GM19324 (cell line): ENCODE results near the gene GADL1.

ENCODE experiments used
- ATAC-seq: cut with Tn5 transposase; IDR thresholded peaks from one replicate; pipeline ENCODE4 v1.9.1; 2021; ENCODE audit warnings: mild to moderate bottlenecking, moderate library complexity; ENCODE audit not compliant: unreplicated experiment, low FRiP score

Gene GADL1

DNA sequence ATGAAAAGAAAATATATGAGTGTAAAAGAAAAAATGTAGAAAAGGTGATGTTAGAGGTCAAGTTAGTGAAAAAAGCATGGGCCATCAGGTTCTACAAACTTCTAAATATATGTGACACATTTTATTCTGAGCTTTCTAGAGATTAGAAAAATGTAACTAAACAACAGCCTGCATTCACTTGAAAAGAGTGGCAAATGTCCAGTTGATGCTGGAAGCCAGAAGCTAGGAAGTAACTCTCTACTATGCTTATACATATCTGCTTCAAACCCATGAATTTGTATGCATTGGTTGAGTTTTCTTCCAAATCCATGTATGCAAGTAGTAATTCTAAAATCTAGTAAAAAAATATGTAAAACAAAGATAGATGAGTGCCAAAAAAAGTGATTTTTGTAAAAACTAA, 164.5 kb downstream of the GADL1 start:
- ATAC-seq: no peak

DNA sequence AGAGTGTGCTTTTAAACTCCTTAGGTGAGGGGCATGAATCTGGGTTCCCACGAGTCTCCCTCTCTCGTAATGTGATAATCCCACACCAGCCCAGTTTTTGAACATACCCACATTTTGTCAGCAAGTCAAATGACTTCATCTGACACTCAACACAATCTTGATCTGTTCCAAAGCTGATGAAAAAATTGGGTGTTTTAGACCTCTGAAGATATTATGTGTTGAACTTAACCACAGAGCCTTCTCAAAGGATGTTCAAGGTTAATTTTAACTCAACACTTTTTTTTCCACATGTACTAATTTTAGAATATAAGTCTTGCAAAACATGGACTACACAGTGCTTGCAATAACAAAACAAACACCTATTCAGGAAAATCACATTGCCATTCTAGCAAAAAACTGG, 164.9 kb downstream of the GADL1 start:
- ATAC-seq: no peak

DNA sequence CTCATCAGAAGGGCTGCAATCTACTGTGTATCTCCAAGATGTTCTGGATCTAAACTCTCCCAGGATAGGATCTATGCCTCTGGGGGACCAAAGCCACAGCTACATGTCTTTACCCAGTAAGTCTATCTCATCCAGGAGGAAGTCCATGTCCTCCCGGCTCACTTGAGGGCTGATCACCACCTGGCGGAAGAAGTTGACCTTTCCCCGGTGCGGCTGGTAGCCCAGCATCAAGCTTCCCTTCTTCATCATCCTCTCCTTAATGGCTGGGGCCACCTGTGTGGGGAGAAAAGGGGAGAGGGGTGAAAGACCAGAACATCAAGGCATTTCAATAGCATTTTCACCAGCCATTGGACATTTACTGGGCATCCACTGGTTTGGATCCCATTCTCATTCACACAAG, 166.3 kb downstream of the GADL1 start:
- no peak for ATAC-seq

DNA sequence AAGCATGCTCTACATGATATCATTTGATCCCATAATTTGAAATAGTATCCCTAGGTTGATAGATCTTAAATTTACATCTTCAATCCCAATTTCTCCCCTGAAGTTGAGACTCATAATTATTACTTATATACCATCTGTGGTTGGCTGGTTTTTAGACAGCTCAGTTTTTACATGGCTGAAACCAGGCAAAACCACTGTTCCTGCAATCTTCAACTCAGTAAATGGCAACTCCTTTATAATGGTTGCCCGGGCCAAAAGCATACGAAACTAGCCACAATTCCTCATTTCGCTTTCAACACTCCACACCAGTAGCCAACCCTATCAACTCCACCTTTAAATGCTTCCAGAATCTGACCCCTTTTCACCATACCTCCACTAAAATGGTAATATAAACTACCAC, 169.6 kb downstream of the GADL1 start:
- no peak for ATAC-seq

DNA sequence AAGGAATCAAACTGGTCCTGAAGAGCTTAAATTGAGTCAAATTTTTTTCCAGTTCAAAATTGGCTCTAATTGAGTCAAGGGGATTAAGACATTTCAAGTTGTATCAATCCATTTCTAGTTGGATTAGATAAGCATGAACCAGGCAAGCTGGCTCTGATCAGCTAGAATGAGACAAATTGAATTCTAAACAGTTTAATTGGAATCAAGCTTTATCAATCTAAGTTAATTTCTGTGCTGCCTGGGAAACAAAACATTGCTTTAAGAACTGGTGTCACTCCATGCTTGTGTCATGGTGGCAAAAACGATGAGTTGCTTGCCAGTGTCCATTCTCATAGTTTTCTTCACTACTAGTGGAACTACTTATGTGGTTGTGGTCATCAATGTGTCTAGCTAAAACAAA, 171.2 kb downstream of the GADL1 start:
- no peak for ATAC-seq

DNA sequence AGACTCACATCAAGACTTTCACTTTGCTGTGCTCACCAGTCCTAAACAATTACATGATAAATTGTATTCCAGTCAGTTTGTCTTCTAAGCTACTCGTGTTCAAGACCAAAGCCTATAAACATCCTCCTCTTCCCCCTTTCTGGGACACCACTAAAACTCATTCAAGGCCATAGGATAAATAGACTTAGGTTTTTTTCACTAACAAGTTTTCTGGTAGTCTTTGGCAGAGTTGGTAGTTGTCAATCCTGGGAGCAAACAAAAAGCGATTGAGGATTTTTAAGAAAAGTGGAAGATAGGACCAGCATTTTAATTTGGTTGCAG, 173.2 kb downstream of the GADL1 start:
- no peak for ATAC-seq

DNA sequence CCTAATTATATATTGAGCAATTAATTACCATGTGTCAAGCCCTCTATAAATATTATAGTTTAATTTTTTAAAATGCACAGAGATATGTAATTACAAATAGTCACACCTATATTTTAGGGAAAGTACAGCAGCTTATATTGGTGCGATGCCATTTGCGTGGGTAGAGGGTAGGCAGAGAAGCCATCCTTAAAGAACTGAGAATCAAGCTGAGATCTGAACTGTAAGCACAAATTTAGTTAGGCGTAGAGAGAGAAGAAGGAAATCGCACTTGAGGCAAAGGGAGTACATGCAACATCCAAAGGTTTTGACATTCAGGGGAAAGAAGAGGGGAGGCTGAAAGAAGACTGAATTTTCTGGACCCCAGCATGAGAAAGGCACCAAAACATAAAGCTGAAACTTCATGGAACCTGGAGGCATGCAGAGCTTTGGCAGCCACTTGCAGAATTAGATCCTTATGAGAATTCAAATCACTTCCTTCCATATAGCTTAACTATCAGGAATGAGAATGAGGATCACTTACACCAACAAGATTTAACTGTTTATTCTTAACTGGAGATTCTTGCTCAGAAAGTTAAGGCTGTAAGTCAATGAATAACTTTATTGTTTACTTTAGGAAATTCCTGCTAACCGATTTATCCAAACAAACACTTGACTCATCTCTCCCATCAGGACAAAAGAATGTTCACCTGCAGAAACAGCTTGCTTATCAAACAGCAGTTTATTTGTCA, 173.7 kb downstream of the GADL1 start:
- no peak for ATAC-seq

DNA sequence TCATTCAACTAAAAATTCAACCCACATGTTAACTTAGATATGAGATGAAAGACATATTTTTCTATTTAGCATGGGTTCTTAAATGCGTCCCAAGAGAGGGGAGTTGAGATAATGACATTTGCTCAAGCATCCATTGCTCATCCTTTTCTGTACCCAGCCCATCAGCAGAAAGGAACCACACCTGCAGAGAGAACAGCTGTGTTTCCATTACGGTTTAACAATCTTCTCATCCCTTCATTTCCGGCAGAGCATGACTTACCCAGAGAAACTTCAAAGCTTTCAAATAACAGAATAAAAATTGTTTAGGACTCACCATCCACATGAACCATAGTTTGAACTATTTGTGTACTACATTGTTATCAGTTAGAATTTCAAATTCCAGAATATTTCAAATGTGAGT, 174.9 kb downstream of the GADL1 start:
- ATAC-seq: no peak

DNA sequence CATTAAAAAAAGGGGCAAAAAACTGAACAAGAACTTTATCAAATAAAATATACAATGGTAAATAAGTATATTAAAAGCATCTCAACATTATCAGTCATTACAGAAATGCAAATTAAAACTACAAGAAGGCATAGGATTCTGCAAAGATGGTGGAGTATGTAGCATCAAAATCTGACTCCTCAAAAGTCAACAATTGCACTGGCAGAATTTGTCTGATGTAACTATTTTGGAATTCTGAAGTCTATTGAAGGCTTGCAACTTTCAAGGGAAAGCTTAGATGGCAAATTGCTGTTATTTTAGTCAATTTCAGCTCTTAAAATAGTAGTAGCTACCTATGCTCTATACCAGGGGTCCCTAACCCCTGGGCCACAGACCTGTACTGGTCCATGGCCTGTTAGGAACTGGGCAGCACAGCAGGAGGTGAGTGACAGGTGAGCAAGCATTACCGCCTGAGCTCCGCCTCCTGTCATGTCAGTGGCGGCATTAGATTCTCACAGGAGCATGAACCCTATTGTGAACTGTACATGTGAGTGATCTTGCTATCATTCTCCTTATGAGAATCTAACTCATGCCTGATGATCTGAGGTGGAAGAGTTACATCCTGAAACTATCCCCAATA, 180.5 kb downstream of the GADL1 start:
- ATAC-seq: no peak

DNA sequence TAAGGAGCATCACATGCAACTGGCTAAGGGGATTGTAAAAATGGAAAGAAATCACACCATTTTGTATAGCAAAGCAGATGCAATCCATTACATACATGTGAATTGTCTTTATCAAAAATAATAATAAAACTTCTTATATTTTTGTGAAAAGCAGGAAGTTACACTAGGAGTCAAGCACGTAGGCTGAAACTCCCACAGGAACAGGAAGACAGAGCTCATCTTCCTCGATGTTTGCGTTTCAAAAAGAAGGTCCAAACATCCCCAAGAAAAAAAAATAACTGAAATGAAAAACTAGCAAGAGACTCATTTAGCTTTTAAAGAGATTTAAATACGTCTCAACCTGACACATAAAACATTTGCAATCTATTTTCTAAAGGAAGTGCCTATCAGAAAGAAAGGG, 181.5 kb downstream of the GADL1 start:
- ATAC-seq: no peak

DNA sequence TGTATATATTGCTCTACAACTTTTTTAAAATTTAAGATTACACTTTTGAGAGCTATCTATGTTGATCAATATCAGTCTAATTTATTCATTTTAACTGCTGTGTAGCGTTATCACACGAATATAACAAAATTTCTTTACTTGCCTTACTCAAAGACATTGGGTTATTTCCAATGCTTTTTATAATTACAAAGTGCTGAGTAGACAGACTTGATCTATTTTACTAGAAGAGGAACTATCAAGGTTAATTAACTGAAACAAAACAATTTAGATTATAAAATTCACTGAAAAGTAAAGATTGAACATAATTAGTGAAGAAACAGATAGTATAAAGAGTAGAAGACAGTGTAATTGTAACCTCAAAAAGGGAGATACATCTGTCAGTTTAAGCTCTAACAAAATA, 182.6 kb downstream of the GADL1 start:
- ATAC-seq: no peak

DNA sequence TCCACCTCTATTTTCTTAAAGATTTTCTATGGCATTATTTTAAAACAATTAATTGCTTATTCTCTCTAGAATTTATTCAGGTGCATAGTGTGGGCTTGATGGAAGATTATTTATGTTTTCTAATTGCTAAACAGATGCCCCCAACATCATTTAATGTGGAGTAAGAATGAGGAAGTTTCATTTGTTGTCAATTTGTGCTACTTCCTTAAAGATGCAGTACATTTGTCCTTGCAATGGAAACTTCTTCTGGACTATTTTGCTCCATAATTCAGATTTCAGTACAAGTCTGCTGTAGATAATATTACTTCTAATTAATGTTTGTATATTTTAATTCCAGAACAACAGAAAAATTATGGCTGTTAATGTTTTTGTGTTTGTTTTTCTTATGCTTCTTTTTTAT, 183.3 kb downstream of the GADL1 start:
- ATAC-seq: no peak

DNA sequence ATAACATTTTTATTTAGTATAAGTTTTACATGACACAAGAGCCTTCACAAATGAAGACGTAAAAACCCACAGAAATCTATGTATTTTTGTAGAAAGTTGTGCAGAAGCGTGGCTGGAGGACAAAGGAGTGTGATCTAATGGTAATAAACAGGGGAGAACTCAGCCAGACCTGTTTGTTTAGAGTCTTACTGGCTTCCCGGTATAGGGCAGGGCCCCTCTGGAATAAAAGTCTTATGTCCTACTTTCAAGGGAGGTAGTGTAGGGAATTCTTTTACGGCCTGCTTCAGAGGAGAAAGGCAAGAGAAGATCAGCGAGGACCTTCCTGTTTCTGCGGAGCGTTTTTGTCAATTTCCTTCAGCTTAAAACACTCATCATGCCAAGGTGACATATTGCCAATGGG, 184.4 kb downstream of the GADL1 start:
- ATAC-seq: no peak

DNA sequence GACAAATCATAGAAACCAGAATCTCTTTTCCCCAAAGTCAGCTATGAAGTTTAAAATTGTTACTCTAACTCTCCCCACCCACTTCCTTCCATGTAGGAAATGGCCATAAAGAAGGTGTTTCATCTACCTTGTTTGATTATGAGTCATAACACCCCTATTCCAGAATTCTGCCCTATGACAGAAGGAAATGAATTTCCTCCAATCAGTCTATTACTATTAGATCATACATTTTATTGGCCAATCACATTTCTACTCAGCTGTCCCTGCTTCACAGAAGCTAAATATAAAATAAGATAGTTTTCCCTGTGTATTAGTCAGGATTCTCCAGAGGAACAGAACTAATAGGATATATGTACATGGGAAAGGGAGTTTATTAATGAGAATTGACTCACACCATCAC, 186.0 kb downstream of the GADL1 start:
- ATAC-seq: no peak

DNA sequence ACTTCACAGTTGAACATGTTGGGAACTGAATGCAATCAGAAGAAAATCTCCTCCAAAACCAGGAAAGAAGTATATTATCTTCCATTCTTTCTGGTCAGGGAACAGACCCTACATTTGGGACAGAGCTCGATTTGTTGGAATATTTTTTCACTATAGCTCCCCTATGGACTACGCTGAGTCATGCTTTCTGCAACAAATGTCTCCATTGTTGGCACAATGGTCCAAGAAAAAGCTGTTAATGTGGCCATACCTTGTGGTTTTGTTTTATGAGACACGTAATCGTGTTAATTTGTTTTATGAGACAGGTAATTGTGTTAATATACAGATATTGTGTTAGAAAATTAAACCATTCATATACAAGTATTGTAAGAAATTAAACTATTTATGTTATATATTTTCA, 186.6 kb downstream of the GADL1 start:
- ATAC-seq: no peak

DNA sequence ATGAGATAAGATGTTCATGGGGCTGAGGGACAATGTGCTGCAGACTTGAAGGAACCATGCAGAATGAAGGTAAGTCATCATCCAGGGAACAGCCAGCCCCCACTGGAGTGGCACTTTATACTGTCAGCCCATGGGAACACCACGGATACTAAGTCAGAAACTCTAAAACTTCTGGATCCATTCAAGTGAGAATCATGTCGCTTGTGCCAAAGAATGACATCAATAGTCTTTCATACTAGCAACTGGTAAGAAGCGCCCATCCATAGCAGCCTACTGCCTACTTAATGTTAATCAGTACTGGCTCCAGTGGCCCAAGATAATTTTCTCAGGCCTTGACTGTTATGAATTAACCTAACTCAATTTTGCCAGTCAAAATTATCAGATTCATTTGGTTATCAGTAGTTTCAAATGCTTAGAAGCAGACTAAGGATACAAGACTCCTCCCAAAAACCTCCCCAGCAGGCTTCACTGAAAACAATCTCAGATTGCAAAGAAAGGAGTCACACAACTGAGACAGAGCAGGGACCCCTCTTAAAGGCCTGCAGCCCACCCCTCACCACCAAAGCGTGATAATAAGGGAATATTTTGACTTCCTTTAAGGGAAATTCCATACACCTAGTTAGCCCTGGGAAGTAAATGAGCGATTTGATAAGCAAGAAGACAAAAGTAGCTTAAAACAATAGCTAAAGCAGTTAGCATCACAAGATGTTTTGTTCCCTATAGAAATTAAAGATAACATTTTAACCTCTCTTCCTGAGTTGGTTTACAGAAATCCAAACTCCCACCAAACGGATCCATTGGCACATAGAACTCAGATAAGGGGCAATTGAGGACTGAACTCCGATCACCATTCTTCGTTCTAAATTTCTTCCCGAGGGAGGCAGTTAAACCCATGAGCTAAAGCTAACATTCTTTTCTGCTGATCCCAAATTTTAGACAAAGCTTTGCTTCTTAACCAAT, 189.2 kb downstream of the GADL1 start:
- no peak for ATAC-seq

DNA sequence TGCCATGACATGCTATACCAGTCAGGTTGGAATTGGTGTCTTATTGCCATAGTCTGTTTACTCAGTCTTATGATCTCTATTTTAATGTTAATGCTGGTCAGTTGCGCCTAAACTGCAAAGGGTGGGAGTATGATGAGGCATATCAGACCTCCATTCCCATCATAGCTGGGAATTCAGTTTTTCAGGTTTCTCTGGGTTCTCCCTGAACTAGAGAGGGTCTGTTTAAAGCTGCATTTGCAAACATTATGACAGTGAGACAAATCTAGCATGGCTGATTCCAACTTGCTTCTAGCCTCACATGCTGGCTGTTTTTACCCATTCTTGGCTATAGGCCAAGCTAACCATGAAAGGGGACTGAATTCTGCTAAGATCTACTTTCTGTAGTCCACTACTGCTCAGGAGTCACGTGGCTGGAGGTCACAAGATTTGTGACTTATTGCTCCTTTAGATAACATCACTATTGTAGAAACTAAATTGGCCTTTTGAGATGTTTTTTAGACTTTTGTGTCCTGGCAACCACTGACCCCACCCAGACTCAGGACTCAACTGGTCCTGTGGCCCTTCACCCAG, 191.5 kb downstream of the GADL1 start:
- ATAC-seq: no peak

DNA sequence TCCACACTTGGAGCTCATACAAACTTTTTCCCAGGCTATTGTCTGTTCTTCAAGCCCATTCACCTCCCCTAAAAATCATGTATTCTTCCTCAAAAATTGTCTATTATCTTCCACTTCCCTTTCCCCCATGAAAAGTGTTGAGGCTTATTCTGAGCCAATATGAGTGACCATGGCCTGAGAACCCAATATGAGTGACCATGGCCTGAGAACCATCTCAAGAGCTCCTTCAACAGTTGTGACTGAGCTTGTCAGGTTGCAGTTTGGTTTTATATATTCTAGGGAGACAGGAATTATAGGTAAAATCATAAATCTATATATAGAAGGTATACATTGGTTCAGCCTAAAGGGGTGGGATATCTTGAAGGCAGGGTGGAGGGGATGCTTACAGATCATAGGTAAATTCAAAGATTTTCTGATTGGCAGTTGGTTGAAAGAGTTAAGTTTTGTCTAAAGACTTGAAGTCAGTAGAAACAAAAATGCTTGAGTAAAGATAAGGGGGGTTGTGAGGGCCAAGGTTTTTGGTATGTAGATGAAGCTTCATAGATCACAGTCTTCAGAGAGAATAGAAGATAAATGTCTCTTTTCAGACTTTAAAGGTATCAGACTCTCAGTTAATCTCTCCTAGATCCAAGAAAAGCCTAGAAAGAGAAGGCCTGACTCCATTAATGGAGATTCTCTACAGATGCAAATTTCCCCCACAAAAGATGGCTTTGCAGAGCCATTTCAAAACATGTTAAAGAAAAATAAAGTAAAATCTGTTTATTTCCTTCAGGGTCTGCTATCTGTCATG, 192.2 kb downstream of the GADL1 start:
- ATAC-seq: no peak

DNA sequence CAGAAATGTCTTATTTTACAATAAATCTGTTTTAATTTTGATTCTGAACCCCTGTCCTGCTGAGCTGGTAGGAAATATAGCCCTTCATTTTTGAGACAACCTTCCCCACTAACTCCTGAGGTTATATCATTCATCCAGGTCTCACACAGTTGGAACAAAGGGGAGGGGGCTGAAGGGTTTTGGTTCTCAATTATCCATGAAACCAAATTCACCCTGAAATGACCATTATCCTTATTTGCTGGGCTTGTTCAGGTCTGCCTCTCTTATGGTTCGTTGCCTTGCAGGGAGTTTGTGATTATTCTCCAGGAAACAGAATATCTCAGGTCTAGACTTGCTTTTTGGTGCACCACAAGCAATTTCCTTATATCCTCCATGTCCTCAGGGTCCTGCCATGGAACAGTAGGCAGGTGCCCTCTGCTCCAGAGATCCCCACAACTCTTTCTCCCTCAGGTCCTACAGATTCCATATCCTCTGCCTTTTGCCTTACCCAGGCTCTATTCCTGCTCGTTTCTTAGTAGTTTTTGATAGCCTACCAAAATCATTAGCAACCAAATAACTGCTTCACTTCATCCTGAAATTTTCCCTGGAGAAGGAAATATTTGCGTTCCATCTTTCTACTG, 193.6 kb downstream of the GADL1 start:
- ATAC-seq: no peak

DNA sequence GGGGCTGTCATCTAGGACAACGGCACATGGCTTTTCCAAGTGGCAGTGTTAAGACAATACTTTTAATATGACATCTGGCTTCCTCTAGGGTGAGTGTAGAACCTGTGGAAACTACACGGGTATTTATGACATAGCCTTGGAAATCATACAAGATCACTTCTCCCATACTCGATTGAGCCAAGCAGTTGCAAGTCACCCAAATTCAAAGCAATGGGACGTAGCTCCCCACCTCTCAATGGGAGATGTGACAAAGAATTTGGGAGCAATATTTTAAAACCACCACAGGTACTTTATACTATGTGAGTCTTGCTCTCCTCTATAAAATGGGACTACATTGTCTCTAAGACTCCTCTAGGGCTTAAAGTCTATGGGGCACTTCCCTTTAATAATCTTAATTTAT, 194.5 kb downstream of the GADL1 start:
- no peak for ATAC-seq
